ENCODE measurements around the gene DZIP3.

DZIP3 gene

GRCh38 chr3:108698461-108698860 is 108.9 kb downstream of the DZIP3 start:
- DNase-seq, result no peak

- no peak for DNase-seq
These were observed 115.5 kb downstream of the DZIP3 start for GRCh38 chr3:108705045-108705444.

- DNase-seq, result no peak
These were observed 123.5 kb downstream of the DZIP3 start for GRCh38 chr3:108713009-108713516.

GRCh38 chr3:108713816-108714215 is 124.3 kb downstream of the DZIP3 start:
- no peak for DNase-seq

- DNase-seq, result no peak
These were observed 128.9 kb downstream of the DZIP3 start for GRCh38 chr3:108718454-108718853.

GRCh38 chr3:108719178-108719806 is 129.8 kb downstream of the DZIP3 start:
- DNase-seq, result no peak

- DNase-seq, result no peak
These were observed 133.2 kb downstream of the DZIP3 start for GRCh38 chr3:108722724-108723123.

GRCh38 chr3:108724101-108724500 is 134.6 kb downstream of the DZIP3 start:
- DNase-seq, result no peak

- no peak for DNase-seq
These were observed 138.6 kb downstream of the DZIP3 start for GRCh38 chr3:108728105-108728504.

GRCh38 chr3:108728934-108729333 is 139.4 kb downstream of the DZIP3 start:
- no peak for DNase-seq

- no peak for DNase-seq
These were observed 147.3 kb downstream of the DZIP3 start for GRCh38 chr3:108736821-108737220.

- no peak for DNase-seq
These were observed 153.4 kb downstream of the DZIP3 start for GRCh38 chr3:108742929-108743328.

All from NCI-H2029 (cell line).